Stomach (tissue), 9 donors: Measurements from ENCODE around the gene TECTB. TPM values are rescaled to one million over a fixed set of nuclear protein-coding genes. Genes with fewer than 3 reads are reported as not detected.

Experiments used
- DNase-seq, 2 donors: peaks; one replicate each; pipeline versions ENCODE4 v3.0.0 to v3.0.0-alpha.2; 2013 to 2019
- H3K27ac ChIP-seq, 5 donors: fragments of 200-600 bp in 4 of 5; sonication (generic) in 4 of 5; one replicate each; pipeline ENCODE4 v1.5.1; 2013 to 2019; ENCODE audit warnings: mild to moderate bottlenecking in 1 of 5, moderate library complexity in 1 of 5
- H3K27me3 ChIP-seq, 3 donors: fragments of 200-600 bp; sonication (generic); one replicate each; pipeline ENCODE4 v1.5.1; 2017 to 2019; ENCODE audit warnings: mixed run types in 1 of 3
- H3K36me3 ChIP-seq, 4 donors: fragments of 200-600 bp; sonication (generic); 1 replicate in 3 of 4; 2 replicates in 1 of 4; pipeline ENCODE4 v1.5.1; 2016 to 2019
- H3K4me1 ChIP-seq, 4 donors: fragments of 200-600 bp; sonication (generic); one replicate each; pipeline ENCODE4 v1.5.1; 2016 to 2019
- H3K4me3 ChIP-seq, 4 donors: fragments of 200-600 bp; sonication (generic) in 3 of 4; one replicate each; pipeline ENCODE4 v1.5.1; 2016 to 2019; ENCODE audit warnings: mild to moderate bottlenecking in 1 of 4
- H3K9me3 ChIP-seq, 4 donors: fragments of 200-600 bp; sonication (generic); one replicate each; pipeline ENCODE4 v1.5.1; 2016 to 2019
- CTCF ChIP-seq, 7 experiments: fragments of 450-650 bp in 4 of 7; fragments of 200-600 bp in 3 of 7; sonication (generic) in 3 of 7; IDR thresholded peaks; one replicate each; pipeline ENCODE4 v1.5.1; 2016 to 2019; ENCODE audit warnings: antibody characterized with exemption in 7 of 7, control low read depth in 2 of 7, mild to moderate bottlenecking in 1 of 7
- EP300 ChIP-seq: sonication (generic); formaldehyde crosslinking; IDR thresholded peaks from one replicate; pipeline ENCODE4 v1.6.1; 2017; ENCODE audit warnings: antibody characterized with exemption
- POLR2A ChIP-seq, 4 donors: fragments of 450-650 bp; IDR thresholded peaks; one replicate each; pipeline ENCODE4 v1.6.1; 2016; ENCODE audit warnings: antibody characterized with exemption in 4 of 4, control low read depth in 2 of 4, mild to moderate bottlenecking in 1 of 4, moderate library complexity in 1 of 4
- POLR2AphosphoS5 ChIP-seq, 3 donors: sonication (generic); formaldehyde crosslinking; IDR thresholded peaks; one replicate each; pipeline ENCODE4 v1.6.1; 2016; ENCODE audit warnings: antibody characterized with exemption in 3 of 3
- WGBS, 5 donors: extraction: QIAGEN DNeasy Blood & Tissue Kit in 3 of 5; methylation state at CpG; one replicate each; pipeline versions ENCODE4 v1.1.5 to v1.1.7; 2013 to 2018; 5-methylcytosine and 5-hydroxymethylcytosine counted together
- intact Hi-C: fragments of 100-400 bp; cut with DNase I; formaldehyde crosslinking; loops from one replicate; pipeline ENCODE4 v1.15.1; 2023; ENCODE audit warnings: low total_unique reads
- polyA plus RNA-seq, 3 donors: library from polyadenylated mRNA; stranded (reverse); fragments of 200-250 nt; gene quantifications; one replicate each; pipeline ENCODE4 v1.2.3, GENCODE V29; 2013
- total RNA-seq, 5 donors: library from RNA; depleted of rRNA; stranded (reverse); fragments of >200 nt; gene quantifications; one replicate each; pipeline versions ENCODE4 v1.1.0 to v1.2.3, GENCODE V29; 2014 to 2016
- donor health status: healthy with polysubstance abuse.
- donor health status: Bipolar disorder and iron deficiency.
- donor health status: healthy.

The TECTB gene
- total and polyA plus RNA-seq, 8 donors: not detected

GRCh38 chr10:112313234-112313633, 30.0 kb downstream of the TECTB start:
- Histone ChIP-seq H3K27ac (no peak overlapping the region), H3K4me3 (no peak overlapping the region), H3K36me3 (no peaks in the 10 kb centered on the region), H3K9me3 (no peaks in the 10 kb centered on the region), H3K27me3 (peaks cover 0 to 7% (median 0%) of the 10 kb centered on the region in 3 donors), H3K4me1 (peaks cover 0 to 6% (median 0%) of the 10 kb centered on the region in 4 donors)
- TF ChIP-seq POLR2AphosphoS5 (IDR thresholded peaks at IDR 0.05) (no peak), CTCF (IDR thresholded peaks at IDR 0.05) (no peak), POLR2A (IDR thresholded peaks at IDR 0.05) (no peak), EP300 (no peak)
- 62 to 71% (median 63%) methylated on average over 3 of the region's 3 CpGs for WGBS, 5 donors
- intact Hi-C loops: loop anchor here (10.0 kb wide), 1 partner anchor 118 kb away; no protein-coding TSS in a partner anchor
- no peak for DNase-seq

GRCh38 chr10:112313911-112314310, 30.7 kb downstream of the TECTB start:
- 48 to 70% (median 59%) methylated on average over 7 of the region's 7 CpGs for WGBS, 5 donors
- H3K9me3 ChIP-seq: no peaks in the 10 kb centered on the region
- H3K4me1 ChIP-seq: peaks cover 0 to 6% (median 0%) of the 10 kb centered on the region in 4 donors
- no peak for TF ChIP-seq EP300
- TF ChIP-seq POLR2A (IDR thresholded peaks at IDR 0.05): no peak
- TF ChIP-seq POLR2AphosphoS5 (IDR thresholded peaks at IDR 0.05): no peak
- TF ChIP-seq CTCF (IDR thresholded peaks at IDR 0.05): no peak
- intact Hi-C loops: loop anchor here (10.0 kb wide), 1 partner anchor 119 kb away; no protein-coding TSS in a partner anchor
- peaks cover 0 to 7% (median 0%) of the 10 kb centered on the region in 3 donors for H3K27me3 ChIP-seq
- no peak for DNase-seq
- H3K36me3 ChIP-seq: no peaks in the 10 kb centered on the region
- no peak overlapping the region for H3K4me3 ChIP-seq
- no peak overlapping the region for H3K27ac ChIP-seq

- no peak overlapping the region for H3K27ac ChIP-seq
- intact Hi-C loops: loop anchor here (10.0 kb wide), 1 partner anchor 120 kb away; no protein-coding TSS in a partner anchor
- WGBS, 5 donors: 24 to 29% (median 25%) methylated on average over 10 of the region's 10 CpGs
- peak; percentile 89 to 92 for DNase-seq
- peaks cover 0 to 7% (median 0%) of the 10 kb centered on the region in 3 donors for H3K27me3 ChIP-seq
- H3K9me3 ChIP-seq: no peaks in the 10 kb centered on the region
- H3K4me3 ChIP-seq: no peak overlapping the region
- TF ChIP-seq EP300 (no peak), CTCF (IDR thresholded peaks at IDR 0.05) (peak in 5 of 7 experiments; percentile 43 to 90 (median 83))
- no peaks in the 10 kb centered on the region for H3K36me3 ChIP-seq
- H3K4me1 ChIP-seq: peaks cover 0 to 6% (median 0%) of the 10 kb centered on the region in 4 donors
Observed at GRCh38 chr10:112314822-112315474, 31.7 kb downstream of the TECTB start.

- H3K9me3 ChIP-seq: no peaks in the 10 kb centered on the region
- no peaks in the 10 kb centered on the region for H3K36me3 ChIP-seq
- no peak for DNase-seq
- no peak overlapping the region for H3K4me3 ChIP-seq
- H3K27ac ChIP-seq: no peak overlapping the region
- peaks cover 6 to 16% (median 13%) of the 10 kb centered on the region in 4 donors for H3K4me1 ChIP-seq
- WGBS, 5 donors: 82 to 92% (median 86%) methylated on average over 3 of the region's 3 CpGs
- H3K27me3 ChIP-seq: no peaks in the 10 kb centered on the region
- intact Hi-C loops: no loop called here
- no peak for TF ChIP-seq POLR2A (IDR thresholded peaks at IDR 0.05)
- TF ChIP-seq CTCF (IDR thresholded peaks at IDR 0.05): no peak
- TF ChIP-seq POLR2AphosphoS5 (IDR thresholded peaks at IDR 0.05): no peak
- no peak for TF ChIP-seq EP300
Observed at GRCh38 chr10:112327678-112328077, 44.5 kb downstream of the TECTB start.
